ENCODE results near the gene ASTN2. TPM values are rescaled to one million over a fixed set of nuclear protein-coding genes. Genes with fewer than 3 reads are reported as not detected.

ASTN2 gene
- total RNA-seq, 1 experiment from 2014 or later: 4.8 TPM

DNA sequence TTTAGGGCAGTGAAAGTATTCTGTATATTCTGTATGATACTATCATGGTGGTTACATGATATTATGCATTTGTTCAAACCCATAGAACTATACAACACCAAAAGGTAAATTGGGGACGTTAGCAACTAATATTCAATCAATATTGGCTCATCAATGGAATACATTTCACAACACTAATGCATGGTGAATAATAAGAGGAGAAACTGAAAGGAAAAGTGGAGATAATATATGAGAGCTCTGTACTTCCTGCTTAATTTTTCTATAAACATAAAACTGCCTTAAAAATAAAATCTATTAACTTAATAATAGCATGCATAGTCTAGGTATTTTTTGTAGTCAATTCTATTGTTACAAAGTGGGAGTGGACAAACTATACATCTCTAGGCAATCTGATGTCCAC lies 661.5 kb downstream of the ASTN2 start:
- intact Hi-C loops (cut with micrococcal nuclease): no loop called here
- Histone ChIP-seq H3K27me3 (ENCODE audit: insufficient read depth, low read length) (peaks cover 12% of the 10 kb centered on the region), H3K4me1 (ENCODE audit: control insufficient read depth in 1 of 2, insufficient read depth in 2 of 2, low read length in 2 of 2) (no peaks in the 10 kb centered on the region), H3K4me2 (ENCODE audit: low read length) (no peak overlapping the region), H3K36me3 (ENCODE audit: control insufficient read depth in 1 of 2, insufficient read depth in 2 of 2, low read length in 2 of 2) (no peaks in the 10 kb centered on the region), H3K9ac (ENCODE audit: low read length) (no peak overlapping the region), H2AFZ (ENCODE audit: low read depth, low read length, poor library complexity, severe bottlenecking) (no peak overlapping the region), H4K20me1 (ENCODE audit: insufficient read depth) (no peaks in the 10 kb centered on the region), H3K9me3 (ENCODE audit: control insufficient read depth in 1 of 2, insufficient read depth in 1 of 2, low read depth in 1 of 2, low read length in 2 of 2) (no peaks in the 10 kb centered on the region), H3K27ac (ENCODE audit: low read depth, low read length) (no peak overlapping the region), H3K79me2 (ENCODE audit: insufficient read depth, low read length) (no peaks in the 10 kb centered on the region), H3K4me3 (replicated peaks in 1 of 2; ENCODE audit: low read depth in 1 of 2, low read length in 2 of 2) (no peak overlapping the region), H3K9me2 (ENCODE audit: insufficient read depth) (no peaks in the 10 kb centered on the region)
- ATAC-seq (no peak), DNase-seq (ENCODE audit: low read depth, low spot score) (no peak)
- CTCF ChIA-PET: no interaction called here
- RAD21 ChIA-PET (ENCODE audit: low non-redundant PET in 1 of 2, low total read pairs in 2 of 2, uncharacterized antibody in 2 of 2, unreplicated experiment in 2 of 2): no interaction called here
- POLR2A ChIA-PET: no interaction called here
- BruUV-seq (replicated peaks): no TSS peak
- no peak for TF ChIP-seq CEBPB (IDR thresholded peaks at IDR 0.05; ENCODE audit: low read depth)
- TF ChIP-seq ZNF274 (IDR thresholded peaks at IDR 0.05; ENCODE audit: low read depth, low read length): no peak
- TF ChIP-seq ZFX (IDR thresholded peaks at IDR 0.05): no peak
- TF ChIP-seq JUND (IDR thresholded peaks at IDR 0.05): no peak
- TF ChIP-seq EZH2 (IDR thresholded peaks at IDR 0.05): no peak
- TF ChIP-seq SRF (IDR thresholded peaks at IDR 0.05; ENCODE audit: low read depth): no peak
- TF ChIP-seq EGR1 (IDR thresholded peaks at IDR 0.05; ENCODE audit: low read depth): no peak
- no peak for TF ChIP-seq FOSL1 (IDR thresholded peaks at IDR 0.05; ENCODE audit: low read depth)
- TF ChIP-seq MAX (IDR thresholded peaks at IDR 0.05): no peak

- ATAC-seq (no peak), DNase-seq (ENCODE audit: low read depth, low spot score) (no peak)
- ChIA-PET CTCF (no interaction called here), POLR2A (no interaction called here), RAD21 (ENCODE audit: low non-redundant PET in 1 of 2, low total read pairs in 2 of 2, uncharacterized antibody in 2 of 2, unreplicated experiment in 2 of 2) (no interaction called here)
- H3K9ac ChIP-seq (ENCODE audit: low read length): no peak overlapping the region
- no peaks in the 10 kb centered on the region for H3K9me2 ChIP-seq (ENCODE audit: insufficient read depth)
- H3K9me3 ChIP-seq (ENCODE audit: control insufficient read depth in 1 of 2, insufficient read depth in 1 of 2, low read depth in 1 of 2, low read length in 2 of 2): no peaks in the 10 kb centered on the region
- no peaks in the 10 kb centered on the region for H3K36me3 ChIP-seq (ENCODE audit: control insufficient read depth in 1 of 2, insufficient read depth in 2 of 2, low read length in 2 of 2)
- TF ChIP-seq, protein P1, sequence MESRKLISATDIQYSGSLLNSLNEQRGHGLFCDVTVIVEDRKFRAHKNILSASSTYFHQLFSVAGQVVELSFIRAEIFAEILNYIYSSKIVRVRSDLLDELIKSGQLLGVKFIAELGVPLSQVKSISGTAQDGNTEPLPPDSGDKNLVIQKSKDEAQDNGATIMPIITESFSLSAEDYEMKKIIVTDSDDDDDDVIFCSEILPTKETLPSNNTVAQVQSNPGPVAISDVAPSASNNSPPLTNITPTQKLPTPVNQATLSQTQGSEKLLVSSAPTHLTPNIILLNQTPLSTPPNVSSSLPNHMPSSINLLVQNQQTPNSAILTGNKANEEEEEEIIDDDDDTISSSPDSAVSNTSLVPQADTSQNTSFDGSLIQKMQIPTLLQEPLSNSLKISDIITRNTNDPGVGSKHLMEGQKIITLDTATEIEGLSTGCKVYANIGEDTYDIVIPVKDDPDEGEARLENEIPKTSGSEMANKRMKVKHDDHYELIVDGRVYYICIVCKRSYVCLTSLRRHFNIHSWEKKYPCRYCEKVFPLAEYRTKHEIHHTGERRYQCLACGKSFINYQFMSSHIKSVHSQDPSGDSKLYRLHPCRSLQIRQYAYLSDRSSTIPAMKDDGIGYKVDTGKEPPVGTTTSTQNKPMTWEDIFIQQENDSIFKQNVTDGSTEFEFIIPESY (IDR thresholded peaks at IDR 0.05; ENCODE audit: extremely low read depth, insufficient replicate concordance, low read length): no peak
- TF ChIP-seq MAX (IDR thresholded peaks at IDR 0.05): no peak
- TF ChIP-seq CEBPB (IDR thresholded peaks at IDR 0.05; ENCODE audit: low read depth): no peak
- TF ChIP-seq ZNF274 (IDR thresholded peaks at IDR 0.05; ENCODE audit: low read depth, low read length): no peak
- no peak for TF ChIP-seq EZH2phosphoT487 (IDR thresholded peaks at IDR 0.05; ENCODE audit: borderline replicate concordance)
- no peak for TF ChIP-seq YY1 (IDR thresholded peaks at IDR 0.05; ENCODE audit: extremely low read depth, insufficient replicate concordance, low read depth, low read length)
- TF ChIP-seq CBX3 (IDR thresholded peaks at IDR 0.05; ENCODE audit: low read depth): no peak
- TF ChIP-seq JUND (IDR thresholded peaks at IDR 0.05): no peak
- TF ChIP-seq SRF (IDR thresholded peaks at IDR 0.05; ENCODE audit: low read depth): no peak
- no peak overlapping the region for H3K4me3 ChIP-seq (replicated peaks in 1 of 2; ENCODE audit: low read depth in 1 of 2, low read length in 2 of 2)
- intact Hi-C loops (cut with micrococcal nuclease): no loop called here
- BruUV-seq (replicated peaks): no TSS peak
- no peak overlapping the region for H3K27ac ChIP-seq (ENCODE audit: low read depth, low read length)
- peaks cover 17% of the 10 kb centered on the region for H3K27me3 ChIP-seq (ENCODE audit: insufficient read depth, low read length)
- no peaks in the 10 kb centered on the region for H3K4me1 ChIP-seq (ENCODE audit: control insufficient read depth in 1 of 2, insufficient read depth in 2 of 2, low read length in 2 of 2)
- no peaks in the 10 kb centered on the region for H4K20me1 ChIP-seq (ENCODE audit: insufficient read depth)
- H3K4me2 ChIP-seq (ENCODE audit: low read length): no peak overlapping the region
- no peaks in the 10 kb centered on the region for H3K79me2 ChIP-seq (ENCODE audit: insufficient read depth, low read length)
- H2AFZ ChIP-seq (ENCODE audit: low read depth, low read length, poor library complexity, severe bottlenecking): no peak overlapping the region
These were observed 664.3 kb downstream of the ASTN2 start for GRCh38 chr9:116750510-116750909.
